SW 1271 (cell line): ENCODE results near the gene PFKFB3.
"Not testable (repeated sequence)": the region's sequence is repeated elsewhere in the genome, so short reads cannot be mapped to it uniquely, and the experiment has no call there.

Experiments
- DNase-seq, 2 experiments: peaks; one replicate each; lab custom pipeline; 2025; lab: John Stamatoyannopoulos, UW

Gene PFKFB3

DNA sequence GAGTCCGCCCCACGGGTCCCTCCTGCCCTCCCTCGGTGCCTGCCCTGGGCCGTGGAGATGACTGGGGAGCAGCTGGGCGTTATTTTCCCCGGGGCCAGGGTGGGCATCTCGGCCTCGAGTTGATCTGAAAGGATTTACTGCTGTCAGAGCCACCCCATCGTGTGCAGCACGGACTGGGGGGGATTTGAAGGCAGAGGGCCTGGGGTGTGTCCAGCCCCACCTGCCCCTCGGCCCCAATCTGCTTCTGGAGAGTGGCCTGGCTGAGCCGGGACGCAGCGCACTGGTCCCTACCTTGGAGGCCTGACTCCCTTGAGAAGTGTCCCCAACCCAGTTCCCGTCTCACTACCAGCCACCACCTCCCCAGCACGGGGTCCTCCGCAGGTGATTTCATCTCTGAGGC is 24.2 kb upstream of the PFKFB3 start:
- DNase-seq = no peak

DNA sequence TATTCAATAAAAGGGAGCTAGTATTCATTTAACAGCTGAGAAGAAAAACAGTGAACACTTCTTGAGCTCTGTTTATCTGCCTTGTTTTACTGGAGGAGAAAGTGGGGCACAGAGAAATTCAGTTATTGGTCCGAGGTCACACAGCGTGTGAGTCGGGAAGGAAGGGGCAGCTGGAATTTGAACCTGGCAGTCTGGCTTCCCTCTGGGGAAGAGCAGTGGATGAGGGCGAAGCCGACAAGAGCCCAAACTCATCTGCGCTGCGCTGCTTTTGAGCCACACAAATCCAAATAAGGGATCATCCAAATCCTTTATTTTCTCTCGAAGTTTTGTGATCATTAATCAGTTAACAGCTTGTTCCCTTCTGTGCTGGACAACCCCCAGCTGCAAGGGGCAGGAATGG is 23.7 kb upstream of the PFKFB3 start:
- DNase-seq = no peak

DNA sequence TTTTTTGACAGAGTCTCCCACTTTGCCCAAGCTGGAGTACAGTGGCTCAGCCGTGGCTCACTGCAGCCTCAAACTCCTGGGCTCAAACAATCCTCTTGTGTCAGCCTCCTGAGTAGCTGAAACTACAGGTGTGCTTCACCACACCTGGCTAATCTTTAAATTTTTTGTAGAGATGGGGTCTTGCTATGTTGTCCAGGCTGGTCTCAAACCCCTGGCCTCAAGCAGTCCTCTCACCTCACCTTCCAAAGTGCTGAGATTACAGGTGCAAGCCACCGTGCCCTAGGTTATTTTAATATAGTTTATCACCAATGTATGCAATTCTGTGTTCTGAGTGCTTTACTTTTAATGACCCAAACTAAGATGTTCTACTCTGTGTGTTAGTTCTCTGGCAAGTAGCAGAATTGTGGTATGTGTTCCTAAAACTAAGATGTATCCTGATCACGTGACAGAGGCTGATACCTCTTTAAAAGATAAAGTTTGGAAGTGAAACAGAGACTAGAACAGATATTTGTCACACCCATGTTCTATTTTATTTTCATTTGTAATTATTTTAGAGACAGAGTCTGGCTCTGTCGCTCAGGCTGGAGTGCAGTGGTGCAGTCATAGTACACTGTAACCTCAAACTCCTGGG is 22.1 kb upstream of the PFKFB3 start:
- no peak for DNase-seq

DNA sequence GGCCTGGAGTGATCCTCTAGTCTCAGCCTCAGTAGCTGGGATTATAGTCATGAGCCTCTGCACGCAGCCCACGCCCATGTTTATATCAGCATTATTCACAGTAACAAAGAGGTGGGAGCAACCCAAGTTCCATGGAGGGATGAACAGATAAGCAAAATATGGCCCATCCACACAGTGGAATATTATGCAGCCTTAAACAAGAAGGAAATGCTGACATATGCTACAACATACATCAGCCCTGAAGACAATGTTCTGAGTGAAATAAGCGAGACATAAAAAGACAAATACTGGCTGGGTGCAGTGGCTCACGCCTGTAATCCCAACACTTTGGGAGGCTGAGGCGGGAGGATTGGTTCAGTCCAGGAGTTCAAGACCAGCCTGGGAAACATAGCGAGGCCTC is 21.5 kb upstream of the PFKFB3 start:
- no peak for DNase-seq

DNA sequence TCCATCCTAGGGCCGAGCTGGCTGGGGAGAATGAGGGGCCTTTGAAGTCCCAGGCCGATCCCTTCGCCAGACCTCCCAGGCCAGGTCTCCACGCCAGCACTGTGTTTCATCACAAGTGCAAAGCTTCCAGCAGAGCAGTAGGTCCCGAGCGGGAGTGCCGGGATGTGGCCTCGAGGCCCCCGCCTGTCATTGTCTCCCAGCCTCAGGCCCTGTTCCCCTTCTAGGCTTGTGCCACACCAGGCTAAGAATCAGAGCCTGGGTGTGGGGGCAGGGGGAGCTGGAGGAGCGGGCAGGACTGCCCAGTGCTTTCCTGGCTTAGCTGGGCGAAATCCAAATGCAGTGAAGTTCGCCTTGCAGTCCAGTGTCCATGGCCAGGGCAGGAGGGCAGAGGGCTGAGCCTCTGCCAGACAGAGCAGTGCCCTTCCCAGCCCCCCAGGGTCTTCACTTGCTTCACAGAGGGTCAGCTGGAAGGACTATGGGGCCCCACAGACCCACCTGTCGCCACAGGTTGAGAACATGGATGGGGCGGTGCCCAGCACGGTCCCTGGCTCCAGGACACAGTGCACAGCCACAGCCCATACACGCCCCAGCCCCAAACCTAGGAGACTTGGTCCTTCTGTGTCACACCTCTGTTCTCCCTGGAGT is 20.2 kb upstream of the PFKFB3 start:
- DNase-seq = no peak

DNA sequence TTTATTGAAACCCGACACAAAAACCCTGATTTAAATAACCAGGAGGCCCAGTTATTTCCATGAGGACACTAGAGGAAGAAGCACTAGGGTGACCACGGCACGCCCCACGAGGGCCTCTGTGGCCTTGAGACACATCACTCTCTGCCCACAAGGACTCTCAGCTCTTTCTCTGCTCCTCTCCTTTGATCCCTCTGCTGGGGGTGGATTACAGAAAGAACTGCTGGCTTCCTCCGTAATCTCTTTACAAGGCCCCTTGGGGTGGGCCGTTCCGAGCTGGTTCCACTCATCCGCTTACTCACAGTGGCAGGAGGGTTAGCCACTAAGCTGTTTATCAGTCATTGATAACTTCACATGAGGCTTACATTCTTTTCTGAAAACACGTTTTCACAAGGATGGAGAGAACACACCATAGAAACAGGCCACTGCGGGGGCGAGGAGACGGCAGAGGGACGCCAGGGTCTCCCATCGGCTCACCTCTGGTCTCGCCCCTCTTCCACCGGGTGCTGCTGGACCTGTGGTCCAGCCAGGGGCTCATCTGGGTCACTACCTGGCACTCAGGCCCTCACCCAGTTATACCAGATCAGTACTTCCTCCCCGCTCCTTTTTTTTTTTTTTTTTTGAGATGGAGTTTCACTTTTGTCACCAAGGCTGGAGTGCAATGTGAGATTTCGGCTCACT is 17.6 kb upstream of the PFKFB3 start:
- no peak for DNase-seq

DNA sequence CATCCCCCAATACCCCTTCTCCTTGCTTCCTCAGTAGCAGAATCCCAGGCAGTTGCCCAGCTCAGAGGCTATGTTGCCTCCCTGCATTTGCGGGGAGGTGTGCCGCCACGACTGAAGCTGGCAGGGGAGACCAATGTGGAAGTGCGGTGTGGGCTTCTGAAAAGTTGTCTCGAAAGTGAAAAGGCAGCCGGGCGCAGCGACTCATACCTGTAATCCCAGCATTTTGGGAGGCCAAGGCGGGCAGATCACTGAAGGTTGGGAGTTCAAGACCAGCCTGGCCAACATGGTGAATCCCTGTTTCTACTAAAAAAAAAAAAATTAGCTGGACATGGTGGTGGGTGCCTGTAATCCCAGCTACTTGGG is 15.9 kb upstream of the PFKFB3 start:
- DNase-seq = no peak

DNA sequence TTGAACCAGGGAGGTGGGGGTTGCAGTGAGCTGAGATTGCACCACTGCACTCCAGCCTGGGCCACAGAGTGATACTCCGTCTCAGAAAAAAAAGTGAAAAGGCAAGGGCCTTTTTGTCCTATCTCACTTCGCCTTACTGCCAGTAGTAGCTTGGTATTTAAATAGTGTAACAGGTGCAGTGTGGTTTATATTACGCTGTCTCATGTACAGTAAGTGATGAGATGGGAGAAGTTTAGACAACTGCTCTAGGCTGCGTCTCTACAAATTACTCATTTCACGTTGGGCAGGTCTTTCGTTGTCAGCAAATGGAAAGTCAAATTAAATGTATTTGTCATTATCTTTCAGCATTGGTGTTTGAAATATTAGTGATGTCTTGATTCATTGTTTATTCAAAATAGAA is 15.5 kb upstream of the PFKFB3 start:
- no peak for DNase-seq

DNA sequence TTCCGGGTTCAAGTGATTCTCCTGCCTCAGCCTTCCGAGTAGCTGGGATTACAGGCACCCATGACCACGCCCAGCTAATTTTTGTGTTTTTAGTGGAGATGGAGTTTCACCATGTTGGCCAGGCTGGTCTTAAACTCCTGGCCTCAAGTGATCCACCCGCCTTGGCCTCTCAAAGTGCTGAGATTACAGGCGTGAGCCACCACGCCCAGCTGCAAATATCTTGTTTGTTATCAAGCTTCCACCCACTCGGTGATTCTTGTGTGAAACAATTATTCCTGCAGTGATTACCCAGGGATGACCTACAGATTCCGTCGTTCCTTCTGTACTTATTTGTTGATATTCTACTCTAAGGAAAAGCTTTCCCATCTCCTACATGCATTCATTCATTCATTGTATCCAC is 12.7 kb upstream of the PFKFB3 start:
- DNase-seq = not testable (repeated sequence)

DNA sequence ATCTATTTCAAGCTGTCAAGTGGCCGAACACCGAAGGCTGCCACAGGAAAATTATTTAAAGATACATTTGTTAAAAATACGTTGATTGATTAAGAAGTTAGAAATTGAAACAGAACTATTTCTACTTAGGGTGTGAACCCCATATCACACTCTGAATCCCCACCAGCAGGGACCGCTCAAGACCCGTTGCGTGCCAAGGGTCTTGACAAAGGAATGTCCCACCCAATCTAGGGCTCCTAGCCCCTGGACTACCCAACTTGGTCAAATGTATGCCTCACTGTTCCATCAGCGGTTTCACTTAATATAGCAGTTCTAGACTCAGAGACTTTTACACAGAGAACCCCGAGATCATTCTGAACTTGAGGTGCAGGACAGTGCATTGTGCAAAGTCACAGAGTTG is 11.6 kb upstream of the PFKFB3 start:
- no peak for DNase-seq

DNA sequence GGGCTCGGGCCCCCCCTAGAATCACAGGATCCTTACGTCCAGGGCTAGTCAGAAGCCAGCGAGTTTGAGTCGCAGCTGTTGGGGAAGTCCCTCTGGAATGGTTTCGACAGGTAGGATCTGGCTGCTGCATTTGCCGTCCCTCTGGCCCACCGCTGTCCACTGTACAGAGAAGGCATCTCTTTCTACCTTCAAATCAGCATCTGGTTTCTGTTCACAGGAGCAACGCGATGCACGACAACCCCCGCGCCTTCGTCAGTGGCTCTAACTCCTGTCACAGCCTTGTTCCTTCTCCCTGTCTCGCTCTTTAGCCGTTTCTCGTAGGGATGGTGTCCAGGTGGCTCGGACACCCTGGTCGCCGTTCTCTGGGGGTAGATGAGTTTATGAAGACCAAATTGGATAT is 11.2 kb upstream of the PFKFB3 start:
- no peak for DNase-seq

DNA sequence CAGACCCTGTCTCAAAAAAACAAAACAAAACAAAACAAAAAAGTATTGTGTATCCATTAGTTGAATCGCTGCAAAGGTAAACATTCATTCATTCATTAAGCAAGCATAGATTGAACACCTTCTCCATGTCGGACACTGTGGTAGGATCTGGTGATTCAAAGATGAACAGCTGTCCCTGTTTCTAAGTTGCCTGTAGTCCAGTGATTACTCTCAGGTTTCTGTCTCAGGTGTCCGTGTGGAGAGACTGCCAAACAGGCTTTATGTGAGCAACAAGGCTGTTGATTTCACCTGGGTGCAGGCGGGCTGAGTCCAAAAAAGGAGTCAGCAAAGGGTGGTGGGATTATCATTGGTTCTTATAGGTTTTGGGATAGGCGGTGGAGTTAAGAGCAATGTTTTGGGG is 9.4 kb upstream of the PFKFB3 start:
- not testable (repeated sequence) for DNase-seq

DNA sequence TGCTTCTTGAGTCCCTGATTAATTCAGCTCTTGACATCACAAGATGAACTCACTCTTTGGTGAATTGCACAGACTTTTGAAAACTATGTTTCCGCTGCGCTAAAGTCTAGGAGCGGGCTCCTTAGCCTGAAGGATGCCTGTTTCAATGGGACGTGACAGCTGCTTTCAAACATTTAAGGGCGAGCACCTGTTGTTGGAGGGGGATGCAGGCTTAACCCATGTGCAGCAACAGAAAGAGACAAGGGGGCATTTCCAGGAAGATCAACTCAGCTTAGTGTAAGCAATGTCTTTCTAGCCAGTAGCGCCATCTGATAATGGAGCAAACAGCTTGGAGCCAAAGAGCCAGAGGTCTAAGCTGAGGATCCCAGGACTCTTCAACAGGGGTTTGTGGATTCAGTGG is 8.4 kb upstream of the PFKFB3 start:
- DNase-seq = no peak

DNA sequence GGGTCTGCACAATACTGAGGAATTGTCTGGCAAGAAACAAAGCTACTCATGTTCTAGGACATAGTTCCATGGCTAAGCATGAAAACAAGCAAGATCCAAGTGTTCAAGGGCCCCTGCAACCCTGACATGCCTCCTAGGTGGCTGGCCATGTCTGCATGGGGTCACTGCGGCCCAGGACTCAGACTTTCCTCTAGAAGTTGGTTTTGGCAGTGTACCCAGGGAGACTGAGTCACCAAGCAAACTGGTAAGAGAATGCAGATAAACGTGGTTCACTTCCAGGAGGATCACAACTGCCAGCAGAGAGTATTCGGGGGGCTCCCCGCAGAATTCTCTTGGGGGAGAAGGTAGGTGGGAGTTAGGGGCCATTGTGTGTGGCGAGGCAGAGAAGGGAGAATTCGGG is 7.4 kb upstream of the PFKFB3 start:
- no peak for DNase-seq

DNA sequence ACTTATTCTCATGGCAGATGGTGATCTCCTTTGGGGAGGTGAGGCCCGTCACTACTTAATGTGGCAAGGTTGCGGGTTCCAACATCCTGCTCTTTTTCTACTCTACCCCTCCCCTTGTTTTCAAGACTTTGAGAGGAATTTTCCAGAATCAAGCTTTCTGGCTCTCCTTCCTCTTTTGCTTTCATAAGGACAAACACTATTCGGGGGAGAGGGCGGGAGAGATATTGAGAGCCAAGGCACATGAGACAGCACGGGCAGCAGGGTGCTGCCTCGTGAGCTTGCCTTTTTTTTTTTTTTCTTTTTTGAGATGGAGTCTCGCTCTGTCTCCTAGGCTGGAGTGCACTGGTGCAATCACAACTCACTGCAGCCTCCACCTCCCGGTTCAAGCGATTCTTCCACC is 6.9 kb upstream of the PFKFB3 start:
- no peak for DNase-seq

DNA sequence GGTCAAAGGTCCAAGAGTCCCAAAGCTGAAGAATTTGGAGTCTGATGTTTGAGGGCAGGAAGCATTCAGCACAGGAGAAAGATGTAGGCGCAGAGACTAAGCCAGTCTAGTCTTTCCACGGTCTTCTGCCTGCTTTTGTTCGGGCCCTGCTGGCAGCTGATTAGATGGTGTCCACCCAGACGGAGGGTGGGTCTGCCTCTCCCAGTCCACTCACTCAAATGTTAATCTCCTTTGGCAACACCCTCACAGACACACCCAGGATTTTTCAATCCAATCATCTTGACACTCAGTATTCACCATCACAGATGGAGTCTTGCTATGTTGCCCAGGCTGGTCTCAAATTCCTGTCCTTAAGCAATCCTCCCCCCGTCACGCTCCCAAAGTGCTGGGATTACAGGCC is 6.2 kb upstream of the PFKFB3 start:
- DNase-seq = not testable (repeated sequence)

DNA sequence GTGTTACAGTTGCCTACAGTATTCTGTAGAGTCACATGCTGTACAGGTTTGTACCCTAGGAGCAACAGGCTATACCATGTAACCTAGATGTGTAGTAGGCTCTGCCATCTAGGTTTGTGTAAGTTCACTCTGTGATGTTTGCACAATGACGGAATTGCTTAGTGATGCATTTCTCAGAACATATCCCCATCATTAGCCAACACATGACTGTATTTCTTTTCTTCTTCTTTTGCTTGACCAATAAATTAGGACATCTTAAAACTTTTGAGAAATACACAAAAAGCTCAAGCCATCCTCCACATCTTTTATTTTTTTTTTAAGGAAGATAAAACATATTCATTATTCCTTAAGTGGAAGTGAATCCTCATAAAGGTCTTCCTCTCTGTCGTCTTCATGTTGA is 5.4 kb upstream of the PFKFB3 start:
- DNase-seq = no peak

DNA sequence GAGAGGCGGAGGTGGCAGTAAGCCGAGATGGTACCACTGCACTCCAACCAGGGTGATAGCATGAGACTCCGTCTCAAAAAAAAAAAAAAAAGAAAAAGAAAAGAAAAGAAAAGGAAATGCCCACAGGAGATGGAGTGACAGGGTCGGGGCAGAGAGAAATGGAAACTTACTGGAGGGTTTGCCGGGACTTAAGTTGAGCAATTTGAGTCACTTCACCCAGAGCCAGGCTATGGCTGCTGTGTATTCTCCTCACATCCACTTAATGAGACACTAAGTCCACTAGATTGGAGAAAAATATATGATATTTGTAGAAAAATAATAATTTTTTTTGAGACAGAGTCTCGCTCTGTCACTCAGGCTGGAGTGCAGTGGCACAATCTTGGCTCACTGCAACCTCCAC is 4.6 kb upstream of the PFKFB3 start:
- no peak for DNase-seq

DNA sequence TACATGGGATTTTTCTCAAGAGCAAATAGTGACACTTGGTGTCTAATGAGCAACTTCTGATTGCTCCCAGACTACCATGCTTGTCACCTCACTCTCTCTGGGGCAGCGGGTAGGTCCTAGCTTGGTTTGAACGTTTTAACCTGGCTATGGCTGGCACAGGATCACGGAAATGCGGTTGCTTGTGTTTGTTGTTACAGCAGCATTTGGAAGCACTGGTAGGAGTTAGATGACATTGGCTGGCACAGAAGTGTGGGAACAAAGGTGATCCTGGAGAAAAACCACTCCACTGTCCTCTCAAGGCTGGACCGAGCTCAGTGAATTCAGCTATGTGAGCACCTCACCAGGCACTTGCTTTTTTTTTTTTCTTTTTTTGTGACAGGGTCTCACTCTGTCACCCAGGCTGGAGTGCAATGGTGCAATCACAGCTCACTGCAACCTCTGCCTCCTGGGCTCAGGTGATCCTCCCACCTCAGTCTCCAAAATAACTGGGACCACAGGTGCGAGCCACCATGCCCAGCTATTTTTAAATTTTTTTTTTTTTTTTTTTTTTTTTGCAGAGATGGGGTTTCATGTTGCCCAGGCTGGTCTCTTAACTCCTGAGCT is 3.5 kb upstream of the PFKFB3 start:
- no peak for DNase-seq

DNA sequence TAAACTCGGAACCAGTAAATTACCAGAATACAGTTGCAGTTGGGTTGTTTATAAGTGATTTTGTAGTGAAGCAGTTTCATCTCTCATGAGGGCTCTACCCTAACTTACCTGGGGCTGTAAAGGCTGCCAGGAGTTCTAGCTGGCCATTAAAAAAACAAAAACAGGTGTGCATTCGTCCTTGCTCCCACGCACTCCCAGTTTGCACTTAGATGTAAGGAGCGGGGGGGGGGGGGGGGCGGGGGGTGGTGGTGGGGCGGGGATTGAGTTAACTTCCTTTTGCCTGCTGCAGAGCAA is 2.3 kb upstream of the PFKFB3 start:
- no peak for DNase-seq

DNA sequence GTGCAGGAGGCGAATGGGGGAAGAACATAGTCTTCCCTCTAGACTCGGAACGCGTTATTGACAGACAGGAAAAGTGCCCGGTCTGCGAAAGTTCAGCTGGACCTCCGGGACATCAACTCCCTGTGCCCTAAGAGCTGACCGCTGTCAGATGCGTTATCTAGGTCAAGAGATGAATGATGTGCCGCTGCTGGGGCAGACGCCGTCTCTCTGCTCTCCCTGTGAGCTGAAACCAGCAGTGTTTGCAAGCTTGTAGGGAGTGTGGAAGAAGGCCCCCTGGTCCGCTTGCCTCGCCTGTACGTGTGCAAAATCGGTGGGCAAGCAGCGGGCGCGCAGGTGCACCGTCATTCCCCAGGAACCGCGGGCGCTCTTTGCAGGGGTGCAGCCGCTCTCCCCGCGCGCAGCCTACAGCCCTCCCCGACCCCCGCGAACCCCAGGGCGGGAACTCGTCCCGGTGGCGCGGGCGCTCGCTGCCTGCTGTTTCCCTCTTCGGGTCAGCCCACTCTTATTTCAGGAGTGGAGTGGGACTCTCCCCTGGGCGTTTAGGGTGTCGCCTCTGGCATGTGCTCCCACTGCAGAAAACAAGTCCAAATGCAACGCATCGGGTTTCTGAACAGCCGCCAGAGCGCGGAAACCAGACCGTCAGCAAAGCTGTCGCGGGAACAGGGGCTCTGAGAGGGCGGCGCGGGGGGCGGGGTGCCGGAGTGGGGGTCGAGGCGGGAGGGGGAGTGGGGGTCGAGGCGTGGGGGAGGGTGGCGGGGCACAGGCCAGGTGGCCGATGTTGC is 1.8 kb upstream of the PFKFB3 start:
- DNase-seq = no peak

DNA sequence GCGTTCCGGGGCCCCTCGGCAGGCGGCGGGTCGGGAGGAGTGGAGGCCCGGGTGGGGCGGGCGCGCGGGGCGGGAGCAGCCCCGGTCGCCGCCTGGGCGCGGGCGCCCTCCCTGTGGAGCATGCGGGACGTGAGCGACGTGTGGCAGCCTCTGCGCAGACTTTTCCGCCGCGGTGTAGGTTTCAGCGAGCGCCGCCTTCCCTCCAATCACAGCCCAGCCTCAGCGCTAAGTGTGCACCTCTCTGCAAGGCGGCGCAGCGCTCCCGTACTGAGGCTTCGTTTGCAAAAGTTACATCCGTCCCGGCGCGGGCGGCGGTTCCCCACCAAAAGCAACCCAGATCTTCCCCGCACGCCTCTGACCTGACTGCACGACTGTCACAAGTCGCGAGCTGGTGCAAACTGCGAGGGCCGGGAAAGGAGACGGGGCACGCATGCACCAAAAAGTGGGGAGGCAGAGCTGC is 1.2 kb upstream of the PFKFB3 start:
- DNase-seq = no peak
